Keratinocyte (primary cell): ENCODE results near the gene CDC42. TPM values are rescaled to one million over a fixed set of nuclear protein-coding genes. Genes with fewer than 3 reads are reported as not detected.

Source experiments
- DNase-seq: peaks from one replicate; pipeline ENCODE4 v3.0.0-alpha.2; 2011; ENCODE audit warnings: low read depth, missing footprints, low spot score
- FAIRE-seq: peaks from 2 replicates; lab custom pipeline; 2011; peaks lifted over from hg19 to GRCh38; lab: Jason Lieb, UNC
- H2AFZ ChIP-seq: 2 replicates; pipeline ENCODE4 v1.6.0; 2012; ENCODE audit warnings: low read length, control low read depth, inconsistent platforms; ENCODE audit not compliant: control insufficient read depth
- H3K27ac ChIP-seq: 2 replicates; pipeline ENCODE4 v1.5.1; 2011; ENCODE audit warnings: low read length; ENCODE audit not compliant: control insufficient read depth, insufficient read depth
- H3K27me3 ChIP-seq: 3 replicates; pipeline ENCODE4 v1.6.0; 2011; ENCODE audit warnings: low read length; ENCODE audit not compliant: control insufficient read depth, insufficient read depth; ENCODE audit errors: extremely low read depth
- H3K36me3 ChIP-seq, 2 experiments: 2 replicates in 1 of 2; 3 replicates in 1 of 2; pipeline ENCODE4 v1.5.1; 2011; ENCODE audit warnings: low read length in 2 of 2, mild to moderate bottlenecking in 1 of 2; ENCODE audit not compliant: control insufficient read depth in 2 of 2, insufficient read depth in 2 of 2; ENCODE audit errors: extremely low read depth in 1 of 2
- H3K4me1 ChIP-seq: 3 replicates; pipeline ENCODE4 v1.5.1; 2011; ENCODE audit warnings: low read length; ENCODE audit not compliant: control insufficient read depth, insufficient read depth; ENCODE audit errors: extremely low read depth
- H3K4me2 ChIP-seq: 3 replicates; pipeline ENCODE4 v1.6.0; 2011; ENCODE audit warnings: low read depth, low read length; ENCODE audit not compliant: control insufficient read depth, insufficient read depth; ENCODE audit errors: extremely low read depth
- H3K4me3 ChIP-seq, 3 experiments: fragments of 200-600 bp in 1 of 3; sonication (generic) in 1 of 3; 2 replicates in 2 of 3; 3 replicates in 1 of 3; pipeline ENCODE4 v1.5.1; 2011 to 2016; ENCODE audit warnings: low read length in 3 of 3, mild to moderate bottlenecking in 3 of 3, control low read depth in 2 of 3, inconsistent platforms in 1 of 3, low read depth in 1 of 3, mixed read lengths in 1 of 3, mixed run types in 1 of 3, moderate library complexity in 1 of 3; ENCODE audit not compliant: control insufficient read depth in 2 of 3, insufficient read depth in 2 of 3; ENCODE audit errors: extremely low read depth in 1 of 3
- H3K79me2 ChIP-seq: 2 replicates; pipeline ENCODE4 v1.6.0; 2012; ENCODE audit warnings: low read length; ENCODE audit not compliant: control insufficient read depth, insufficient read depth
- H3K9ac ChIP-seq: 3 replicates; pipeline ENCODE4 v1.6.0; 2011; ENCODE audit warnings: low read length; ENCODE audit not compliant: control insufficient read depth, insufficient read depth; ENCODE audit errors: extremely low read depth
- H3K9me1 ChIP-seq: 3 replicates; pipeline ENCODE4 v1.6.0; 2011; ENCODE audit warnings: low read length; ENCODE audit not compliant: control insufficient read depth, insufficient read depth; ENCODE audit errors: extremely low read depth
- H3K9me3 ChIP-seq: 2 replicates; pipeline ENCODE4 v1.5.1; 2012; ENCODE audit warnings: low read depth, low read length; ENCODE audit not compliant: control insufficient read depth
- H4K20me1 ChIP-seq: 3 replicates; pipeline ENCODE4 v1.6.0; 2011; ENCODE audit warnings: low read length; ENCODE audit not compliant: control insufficient read depth, insufficient read depth; ENCODE audit errors: extremely low read depth
- CTCF ChIP-seq, 3 experiments: IDR thresholded peaks in 1 of 3; conservative IDR thresholded peaks in 1 of 3; optimal IDR thresholded peaks in 1 of 3; 2 replicates in 2 of 3; 3 replicates in 1 of 3; pipeline versions ENCODE3 to v1.5.1; 2011; ENCODE audit warnings: low read length in 3 of 3, mild to moderate bottlenecking in 3 of 3, moderate library complexity in 2 of 3, control low read depth in 1 of 3, inconsistent platforms in 1 of 3; ENCODE audit not compliant: insufficient read depth in 2 of 3; ENCODE audit errors: extremely low read depth in 1 of 3
- EZH2 ChIP-seq: IDR thresholded peaks from one replicate; pipeline ENCODE4 v1.6.1; 2012; ENCODE audit warnings: inconsistent platforms, mild to moderate bottlenecking, low read length, moderate library complexity
- dilution Hi-C: fragments of 300-500 bp; cut with MboI; formaldehyde crosslinking; loops from one replicate; pipeline ENCODE4 v1.7.0; 2020; ENCODE audit warnings: low sequenced_read_pairs; ENCODE audit not compliant: extremely low pct_ligation_motif_present
- polyA plus RNA-seq, 5 experiments: library from polyadenylated mRNA; depleted of rRNA in 3 of 5; stranded (reverse) in 3 of 5; stranded (forward) in 1 of 5; unstranded in 1 of 5; fragments of >200 nt; gene quantifications; 1 replicate in 1 of 5; 2 replicates in 3 of 5; 3 replicates in 1 of 5; pipeline versions ENCODE4 v1.2.1 to v1.2.3, GENCODE V29; 2011 to 2012; ENCODE audit warnings: missing spikeins in 2 of 5, low read depth in 1 of 5, low replicate concordance in 1 of 5

CDC42 gene
- polyA plus RNA-seq, 1 donor (not counting 4 experiments of a cell fraction or from before 2014, with no cell fraction given): 499 TPM

GRCh38 chr1:22123901-22124404 is 71.4 kb downstream of the CDC42 start:
- dilution Hi-C loops: no loop called here
- TF ChIP-seq CTCF (optimal IDR thresholded peaks at IDR 0.05 in 1 of 3, IDR thresholded peaks at IDR 0.05 in 1 of 3, conservative IDR thresholded peaks at IDR 0.05 in 1 of 3; ENCODE audit: extremely low read depth in 1 of 3, insufficient read depth in 2 of 3, low read length in 3 of 3): no peak
- no peak for TF ChIP-seq EZH2
- Histone ChIP-seq H3K9me3 (no peaks in the 10 kb centered on the region), H3K36me3 (peaks cover 1 to 11% of the 10 kb centered on the region in 2 experiments), H3K79me2 (no peaks in the 10 kb centered on the region), H3K4me1 (no peaks in the 10 kb centered on the region), H2AFZ (no peak overlapping the region), H3K9ac (no peak overlapping the region), H4K20me1 (peaks cover 16% of the 10 kb centered on the region), H3K4me3 (no peak overlapping the region), H3K27ac (no peak overlapping the region), H3K9me1 (peaks cover 5% of the 10 kb centered on the region), H3K27me3 (no peaks in the 10 kb centered on the region), H3K4me2 (no peak overlapping the region)
- DNase-seq (no peak), FAIRE-seq (no peak)

- H3K9me3 ChIP-seq: no peaks in the 10 kb centered on the region
- dilution Hi-C loops: no loop called here
- no peak overlapping the region for H2AFZ ChIP-seq
- H3K79me2 ChIP-seq: no peaks in the 10 kb centered on the region
- no peak overlapping the region for H3K4me2 ChIP-seq
- FAIRE-seq (no peak), DNase-seq (no peak)
- H3K4me3 ChIP-seq: no peak overlapping the region
- TF ChIP-seq EZH2 (no peak), CTCF (optimal IDR thresholded peaks at IDR 0.05 in 1 of 3, IDR thresholded peaks at IDR 0.05 in 1 of 3, conservative IDR thresholded peaks at IDR 0.05 in 1 of 3; ENCODE audit: extremely low read depth in 1 of 3, insufficient read depth in 2 of 3, low read length in 3 of 3) (no peak)
- peaks cover 3% of the 10 kb centered on the region for H3K9me1 ChIP-seq
- peaks cover 0 to 6% of the 10 kb centered on the region in 2 experiments for H3K36me3 ChIP-seq
- H4K20me1 ChIP-seq: peaks cover 10% of the 10 kb centered on the region
- H3K27ac ChIP-seq: no peak overlapping the region
- no peak overlapping the region for H3K9ac ChIP-seq
- H3K27me3 ChIP-seq: peaks cover 5% of the 10 kb centered on the region
- H3K4me1 ChIP-seq: no peaks in the 10 kb centered on the region
Measured at GRCh38 chr1:22124592-22125229, 72.2 kb downstream of the CDC42 start.
